ENCODE results near the gene SLC12A3.

SLC12A3 gene, protein sequence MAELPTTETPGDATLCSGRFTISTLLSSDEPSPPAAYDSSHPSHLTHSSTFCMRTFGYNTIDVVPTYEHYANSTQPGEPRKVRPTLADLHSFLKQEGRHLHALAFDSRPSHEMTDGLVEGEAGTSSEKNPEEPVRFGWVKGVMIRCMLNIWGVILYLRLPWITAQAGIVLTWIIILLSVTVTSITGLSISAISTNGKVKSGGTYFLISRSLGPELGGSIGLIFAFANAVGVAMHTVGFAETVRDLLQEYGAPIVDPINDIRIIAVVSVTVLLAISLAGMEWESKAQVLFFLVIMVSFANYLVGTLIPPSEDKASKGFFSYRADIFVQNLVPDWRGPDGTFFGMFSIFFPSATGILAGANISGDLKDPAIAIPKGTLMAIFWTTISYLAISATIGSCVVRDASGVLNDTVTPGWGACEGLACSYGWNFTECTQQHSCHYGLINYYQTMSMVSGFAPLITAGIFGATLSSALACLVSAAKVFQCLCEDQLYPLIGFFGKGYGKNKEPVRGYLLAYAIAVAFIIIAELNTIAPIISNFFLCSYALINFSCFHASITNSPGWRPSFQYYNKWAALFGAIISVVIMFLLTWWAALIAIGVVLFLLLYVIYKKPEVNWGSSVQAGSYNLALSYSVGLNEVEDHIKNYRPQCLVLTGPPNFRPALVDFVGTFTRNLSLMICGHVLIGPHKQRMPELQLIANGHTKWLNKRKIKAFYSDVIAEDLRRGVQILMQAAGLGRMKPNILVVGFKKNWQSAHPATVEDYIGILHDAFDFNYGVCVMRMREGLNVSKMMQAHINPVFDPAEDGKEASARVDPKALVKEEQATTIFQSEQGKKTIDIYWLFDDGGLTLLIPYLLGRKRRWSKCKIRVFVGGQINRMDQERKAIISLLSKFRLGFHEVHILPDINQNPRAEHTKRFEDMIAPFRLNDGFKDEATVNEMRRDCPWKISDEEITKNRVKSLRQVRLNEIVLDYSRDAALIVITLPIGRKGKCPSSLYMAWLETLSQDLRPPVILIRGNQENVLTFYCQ

DNA sequence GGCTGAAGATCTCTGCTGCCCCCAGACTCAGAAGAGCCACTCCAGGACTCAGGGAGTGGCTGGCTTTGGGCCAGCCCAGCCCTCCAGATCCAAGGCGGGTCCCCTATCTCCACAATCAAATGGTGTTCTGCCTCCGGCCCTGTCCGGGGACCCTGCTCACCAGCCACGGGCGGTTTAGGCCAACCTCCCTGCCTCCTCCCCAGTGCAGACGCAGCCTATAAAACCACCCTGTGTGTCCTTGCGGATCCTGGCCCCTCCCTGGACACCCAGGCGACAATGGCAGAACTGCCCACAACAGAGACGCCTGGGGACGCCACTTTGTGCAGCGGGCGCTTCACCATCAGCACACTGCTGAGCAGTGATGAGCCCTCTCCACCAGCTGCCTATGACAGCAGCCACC, at the start of gene SLC12A3:
TSS of gene SLC12A3 (plus strand) at position 248 of the 400 bp plus-strand sequence. CDS start at position 277, 29 bp downstream.
- Histone ChIP-seq H3K27me3 (ENCODE audit: insufficient read depth, insufficient read length) (no peaks in the 10 kb centered on the region), H3K36me3 (ENCODE audit: insufficient read depth, insufficient read length, low read length) (no peaks in the 10 kb centered on the region), H3K9me3 (ENCODE audit: insufficient read depth, low read length) (no peaks in the 10 kb centered on the region), H3K4me1 (ENCODE audit: insufficient read depth, insufficient read length) (peaks cover 22% of the 10 kb centered on the region), H3K4me3 (ENCODE audit: insufficient read length, low read depth) (no peak within 1 kb of the TSS), H3K9ac (ENCODE audit: insufficient read length, low read depth) (peak within 1 kb of the TSS; percentile 4)
- no peak for DNase-seq (ENCODE audit: low read depth, low spot score)
- no peak for TF ChIP-seq SUZ12 (IDR thresholded peaks at IDR 0.05; ENCODE audit: extremely low read depth, insufficient read depth, insufficient read length)
- no peak for TF ChIP-seq YY1 (IDR thresholded peaks at IDR 0.05; ENCODE audit: insufficient read depth, insufficient read length)
- TF ChIP-seq ZNF274 (IDR thresholded peaks at IDR 0.05; ENCODE audit: low read depth, low read length) = no peak

DNA sequence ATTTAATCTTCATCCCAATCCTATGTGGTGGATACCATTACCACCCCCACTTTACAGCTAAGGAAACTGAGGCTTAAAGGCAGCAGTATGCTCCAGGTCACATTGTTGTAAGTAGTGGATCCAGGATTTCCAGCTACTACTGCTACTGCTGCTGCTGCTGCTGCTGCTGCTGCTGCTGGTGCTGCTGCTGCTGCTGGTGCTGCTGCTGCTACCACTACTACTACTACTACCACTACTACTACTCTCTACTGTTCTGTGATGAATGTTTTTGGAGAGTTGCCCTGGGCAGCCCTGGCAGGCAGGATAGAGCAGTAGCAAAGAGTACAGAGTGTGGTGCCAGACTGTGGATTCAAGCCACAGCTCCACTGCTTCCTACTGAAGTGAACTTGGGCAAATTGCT, 49.3 kb upstream of the SLC12A3 start:
- Histone ChIP-seq H3K9me3 (ENCODE audit: insufficient read depth, low read length) (no peaks in the 10 kb centered on the region), H3K36me3 (ENCODE audit: insufficient read depth, insufficient read length, low read length) (peaks cover 32% of the 10 kb centered on the region), H3K4me1 (ENCODE audit: insufficient read depth, insufficient read length) (peaks cover 5% of the 10 kb centered on the region), H3K9ac (ENCODE audit: insufficient read length, low read depth) (no peak overlapping the region), H3K4me3 (ENCODE audit: insufficient read length, low read depth) (no peak overlapping the region), H3K27me3 (ENCODE audit: insufficient read depth, insufficient read length) (no peaks in the 10 kb centered on the region)
- TF ChIP-seq YY1 (IDR thresholded peaks at IDR 0.05; ENCODE audit: insufficient read depth, insufficient read length) (no peak), SUZ12 (IDR thresholded peaks at IDR 0.05; ENCODE audit: extremely low read depth, insufficient read depth, insufficient read length) (no peak), ZNF274 (IDR thresholded peaks at IDR 0.05; ENCODE audit: low read depth, low read length) (no peak)
- DNase-seq (ENCODE audit: low read depth, low spot score) = no peak

GRCh38 chr16:56817056-56817455, 48.0 kb upstream of the SLC12A3 start:
- Histone ChIP-seq H3K4me1 (ENCODE audit: insufficient read depth, insufficient read length) (peaks cover 5% of the 10 kb centered on the region), H3K36me3 (ENCODE audit: insufficient read depth, insufficient read length, low read length) (peaks cover 45% of the 10 kb centered on the region), H3K4me3 (ENCODE audit: insufficient read length, low read depth) (no peak overlapping the region), H3K9me3 (ENCODE audit: insufficient read depth, low read length) (no peaks in the 10 kb centered on the region), H3K9ac (ENCODE audit: insufficient read length, low read depth) (no peak overlapping the region), H3K27me3 (ENCODE audit: insufficient read depth, insufficient read length) (no peaks in the 10 kb centered on the region)
- TF ChIP-seq SUZ12 (IDR thresholded peaks at IDR 0.05; ENCODE audit: extremely low read depth, insufficient read depth, insufficient read length) = no peak
- TF ChIP-seq YY1 (IDR thresholded peaks at IDR 0.05; ENCODE audit: insufficient read depth, insufficient read length) = no peak
- no peak for TF ChIP-seq ZNF274 (IDR thresholded peaks at IDR 0.05; ENCODE audit: low read depth, low read length)
- no peak for DNase-seq (ENCODE audit: low read depth, low spot score)

- Histone ChIP-seq H3K4me1 (ENCODE audit: insufficient read depth, insufficient read length) (peaks cover 5% of the 10 kb centered on the region), H3K36me3 (ENCODE audit: insufficient read depth, insufficient read length, low read length) (peaks cover 50% of the 10 kb centered on the region), H3K9ac (ENCODE audit: insufficient read length, low read depth) (no peak overlapping the region), H3K27me3 (ENCODE audit: insufficient read depth, insufficient read length) (no peaks in the 10 kb centered on the region), H3K9me3 (ENCODE audit: insufficient read depth, low read length) (no peaks in the 10 kb centered on the region), H3K4me3 (ENCODE audit: insufficient read length, low read depth) (no peak overlapping the region)
- DNase-seq (ENCODE audit: low read depth, low spot score) = no peak
- TF ChIP-seq ZNF274 (IDR thresholded peaks at IDR 0.05; ENCODE audit: low read depth, low read length) (no peak), SUZ12 (IDR thresholded peaks at IDR 0.05; ENCODE audit: extremely low read depth, insufficient read depth, insufficient read length) (no peak), YY1 (IDR thresholded peaks at IDR 0.05; ENCODE audit: insufficient read depth, insufficient read length) (no peak)
Observed at GRCh38 chr16:56817938-56818337, 47.1 kb upstream of the SLC12A3 start.

- no peak for TF ChIP-seq ZNF274 (IDR thresholded peaks at IDR 0.05; ENCODE audit: low read depth, low read length)
- TF ChIP-seq SUZ12 (IDR thresholded peaks at IDR 0.05; ENCODE audit: extremely low read depth, insufficient read depth, insufficient read length) = no peak
- peak overlapping the region; percentile 34 for H3K9ac ChIP-seq (ENCODE audit: insufficient read length, low read depth)
- H3K4me3 ChIP-seq (ENCODE audit: insufficient read length, low read depth) = no peak overlapping the region
- no peaks in the 10 kb centered on the region for H3K9me3 ChIP-seq (ENCODE audit: insufficient read depth, low read length)
- DNase-seq (ENCODE audit: low read depth, low spot score) = no peak
- H3K4me1 ChIP-seq (ENCODE audit: insufficient read depth, insufficient read length) = peaks cover 2% of the 10 kb centered on the region
- no peaks in the 10 kb centered on the region for H3K27me3 ChIP-seq (ENCODE audit: insufficient read depth, insufficient read length)
- H3K36me3 ChIP-seq (ENCODE audit: insufficient read depth, insufficient read length, low read length) = peaks cover 76% of the 10 kb centered on the region
Observed at GRCh38 chr16:56823081-56823733, 41.8 kb upstream of the SLC12A3 start.

DNA sequence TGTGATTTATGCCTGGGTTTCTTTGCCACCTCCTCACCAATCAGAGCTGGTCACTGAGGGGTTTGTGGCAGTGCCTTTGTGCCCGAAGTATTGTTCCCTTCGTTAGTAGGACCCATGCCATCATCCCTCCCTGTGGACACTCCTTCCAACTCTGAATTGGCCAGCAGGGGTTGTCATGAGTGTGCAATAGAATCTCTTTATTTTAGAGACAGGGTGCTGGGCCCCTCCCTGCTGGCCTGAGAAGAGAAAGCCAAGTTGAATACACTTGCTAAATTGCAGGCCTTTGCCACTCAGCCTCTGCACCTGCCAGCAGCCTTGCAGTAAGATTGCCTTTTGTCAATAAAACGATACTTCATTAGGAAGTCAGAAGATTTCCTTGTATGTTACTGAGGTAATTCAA, 40.7 kb upstream of the SLC12A3 start:
- Histone ChIP-seq H3K4me3 (ENCODE audit: insufficient read length, low read depth) (no peak overlapping the region), H3K9me3 (ENCODE audit: insufficient read depth, low read length) (no peaks in the 10 kb centered on the region), H3K27me3 (ENCODE audit: insufficient read depth, insufficient read length) (no peaks in the 10 kb centered on the region), H3K4me1 (ENCODE audit: insufficient read depth, insufficient read length) (peaks cover 2% of the 10 kb centered on the region), H3K36me3 (ENCODE audit: insufficient read depth, insufficient read length, low read length) (peaks cover 75% of the 10 kb centered on the region), H3K9ac (ENCODE audit: insufficient read length, low read depth) (no peak overlapping the region)
- no peak for TF ChIP-seq ZNF274 (IDR thresholded peaks at IDR 0.05; ENCODE audit: low read depth, low read length)
- no peak for TF ChIP-seq YY1 (IDR thresholded peaks at IDR 0.05; ENCODE audit: insufficient read depth, insufficient read length)
- no peak for TF ChIP-seq SUZ12 (IDR thresholded peaks at IDR 0.05; ENCODE audit: extremely low read depth, insufficient read depth, insufficient read length)
- DNase-seq (ENCODE audit: low read depth, low spot score) = no peak
